K562 (cell line): Measurements from ENCODE around the gene NDUFS3. TPM values are rescaled to one million over a fixed set of nuclear protein-coding genes. Genes with fewer than 3 reads are reported as not detected.

ENCODE experiments used
- ATF7 ChIP-seq: fragments of 450-650 bp; IDR thresholded peaks from 2 replicates; pipeline ENCODE4 v1.7.1; 2014; ENCODE audit warnings: mild to moderate bottlenecking, moderate library complexity
- CAMTA2 ChIP-seq: fragments of 250-450 bp; sonication (Bioruptor Pico); conservative IDR thresholded peaks from 2 replicates; pipeline ENCODE4 v1.5.1; 2022
- CEBPG ChIP-seq, 3 experiments: fragments of 200-800 bp in 1 of 3; sonication (Bioruptor generic) in 1 of 3; sonication (generic) in 1 of 3; formaldehyde crosslinking in 1 of 3; IDR thresholded peaks in 2 of 3; conservative IDR thresholded peaks in 1 of 3; 2 replicates each; pipeline versions ENCODE4 v1.6.1 to v1.8.0; 2016 to 2022; ENCODE audit warnings: missing compliant biosample characterization in 2 of 3, missing genetic modification characterization in 2 of 3, mild to moderate bottlenecking in 1 of 3, missing genetic modification reagents in 1 of 3
- EP300 ChIP-seq: IDR thresholded peaks from 2 replicates; pipeline ENCODE4 v1.6.1; 2012; ENCODE audit warnings: low read length, improper control_type of control experiment
- FOXJ3 ChIP-seq: sonication (generic); formaldehyde crosslinking; IDR thresholded peaks from 2 replicates; pipeline ENCODE4 v1.4.0; 2020; ENCODE audit warnings: mild to moderate bottlenecking, missing genetic modification reagents
- GATA2 ChIP-seq: sonication (generic); formaldehyde crosslinking; IDR thresholded peaks from 2 replicates; pipeline ENCODE4 v1.4.0; 2020; ENCODE audit warnings: mild to moderate bottlenecking, missing genetic modification reagents
- HNRNPLL ChIP-seq: fragments of 200-400 bp; formaldehyde crosslinking; IDR thresholded peaks from 2 replicates; pipeline ENCODE4 v1.6.1; 2017; ENCODE audit warnings: low read length, low read depth, mild to moderate bottlenecking; ENCODE audit not compliant: poor library complexity, severe bottlenecking
- ILF3 ChIP-seq: fragments of 450-650 bp; IDR thresholded peaks from 2 replicates; pipeline ENCODE4 v1.6.1; 2018; ENCODE audit warnings: antibody characterized with exemption, mild to moderate bottlenecking, moderate library complexity, borderline replicate concordance
- MTA3 ChIP-seq: fragments of 450-650 bp; formaldehyde crosslinking; IDR thresholded peaks from 2 replicates; pipeline ENCODE4 v1.6.1; 2017; ENCODE audit warnings: mild to moderate bottlenecking, borderline replicate concordance
- PHB ChIP-seq: fragments of 250-450 bp; sonication (Bioruptor Pico); IDR thresholded peaks from 2 replicates; pipeline ENCODE4 v1.5.0; 2021
- PTTG1 ChIP-seq: fragments of 450-650 bp; IDR thresholded peaks from 2 replicates; pipeline ENCODE4 v1.6.1; 2016; ENCODE audit warnings: low read depth, mild to moderate bottlenecking, missing genetic modification characterization, missing compliant biosample characterization
- PYGO2 ChIP-seq: fragments of 450-650 bp; IDR thresholded peaks from 2 replicates; pipeline ENCODE4 v1.6.1; 2016; ENCODE audit warnings: mild to moderate bottlenecking, missing genetic modification characterization, moderate library complexity, missing compliant biosample characterization
- TEAD1 ChIP-seq, 2 experiments: fragments of 450-650 bp in 1 of 2; sonication (generic) in 1 of 2; formaldehyde crosslinking; IDR thresholded peaks; 2 replicates each; pipeline versions ENCODE4 v1.4.0 to v1.8.0; 2020 to 2022; ENCODE audit warnings: mild to moderate bottlenecking in 2 of 2, missing genetic modification reagents in 1 of 2
- ZBTB17 ChIP-seq: fragments of 450-650 bp; formaldehyde crosslinking; IDR thresholded peaks from 2 replicates; pipeline ENCODE4 v1.4.0; 2020; ENCODE audit warnings: mild to moderate bottlenecking
- ZKSCAN1 ChIP-seq: fragments of 150-350 bp; IDR thresholded peaks from 2 replicates; pipeline ENCODE4 v1.6.1; 2016; ENCODE audit warnings: low read depth, low read length
- ZNF174 ChIP-seq: fragments of 250-450 bp; sonication (Bioruptor Pico); IDR thresholded peaks from 2 replicates; pipeline ENCODE4 v1.4.0; 2020; ENCODE audit warnings: mild to moderate bottlenecking
- ZNF212 ChIP-seq: fragments of 450-650 bp; formaldehyde crosslinking; IDR thresholded peaks from 2 replicates; pipeline ENCODE4 v1.4.0; 2020; ENCODE audit warnings: mild to moderate bottlenecking
- ZNF217 ChIP-seq: sonication (generic); formaldehyde crosslinking; IDR thresholded peaks from 2 replicates; pipeline ENCODE4 v1.8.0; 2022; ENCODE audit warnings: mild to moderate bottlenecking, missing genetic modification reagents
- ZNF24 ChIP-seq: fragments of 450-650 bp; IDR thresholded peaks from 2 replicates; pipeline ENCODE4 v1.6.1; 2016
- ZNF584 ChIP-seq: fragments of 200-800 bp; sonication (Bioruptor generic); IDR thresholded peaks from 2 replicates; pipeline ENCODE4 v1.6.1; 2016; ENCODE audit warnings: low read depth, mild to moderate bottlenecking, missing genetic modification characterization, missing compliant biosample characterization
- ZNF592 ChIP-seq: fragments of 450-650 bp; IDR thresholded peaks from 2 replicates; pipeline ENCODE4 v1.6.1; 2017; ENCODE audit warnings: antibody characterized with exemption, mild to moderate bottlenecking
- polyA plus RNA-seq, 8 experiments: library from polyadenylated mRNA; depleted of rRNA in 4 of 8; stranded (reverse) in 5 of 8; unstranded in 3 of 8; fragments of >200 nt; fragmentation: Nextera tagmentation in 2 of 8; fragmentation: Illumina TruSeq in 1 of 8; extraction: Ambion mirVana in 2 of 8; extraction: Trizol in 1 of 8; gene quantifications; 2 replicates each; pipeline versions ENCODE4 v1.2.1 to v1.2.3, GENCODE V29; 2011 to 2014; ENCODE audit warnings: inconsistent platforms in 1 of 8, missing spikeins in 1 of 8
- total RNA-seq, 7 experiments: library from RNA; depleted of rRNA in 6 of 7; stranded (reverse); fragments of >200 nt in 6 of 7; fragmentation: Illumina TruSeq in 2 of 7; extraction: Trizol in 2 of 7; gene quantifications; 2 replicates each; pipeline versions ENCODE4 v1.2.1 to v1.2.3, GENCODE V29; 2011 to 2021; ENCODE audit warnings: low replicate concordance in 1 of 7
- TF ChIP-seq, protein P1 (sequence below): sonication (generic); formaldehyde crosslinking; IDR thresholded peaks from 2 replicates; pipeline ENCODE4 v1.4.0; 2020; ENCODE audit warnings: mild to moderate bottlenecking, missing genetic modification reagents

NDUFS3 gene
- total and polyA plus RNA-seq, 9 of the 15 experiments (the other 6 are each of a cell fraction or from before 2014, with no cell fraction given), result 38.7 to 341 (median 194) TPM

DNA sequence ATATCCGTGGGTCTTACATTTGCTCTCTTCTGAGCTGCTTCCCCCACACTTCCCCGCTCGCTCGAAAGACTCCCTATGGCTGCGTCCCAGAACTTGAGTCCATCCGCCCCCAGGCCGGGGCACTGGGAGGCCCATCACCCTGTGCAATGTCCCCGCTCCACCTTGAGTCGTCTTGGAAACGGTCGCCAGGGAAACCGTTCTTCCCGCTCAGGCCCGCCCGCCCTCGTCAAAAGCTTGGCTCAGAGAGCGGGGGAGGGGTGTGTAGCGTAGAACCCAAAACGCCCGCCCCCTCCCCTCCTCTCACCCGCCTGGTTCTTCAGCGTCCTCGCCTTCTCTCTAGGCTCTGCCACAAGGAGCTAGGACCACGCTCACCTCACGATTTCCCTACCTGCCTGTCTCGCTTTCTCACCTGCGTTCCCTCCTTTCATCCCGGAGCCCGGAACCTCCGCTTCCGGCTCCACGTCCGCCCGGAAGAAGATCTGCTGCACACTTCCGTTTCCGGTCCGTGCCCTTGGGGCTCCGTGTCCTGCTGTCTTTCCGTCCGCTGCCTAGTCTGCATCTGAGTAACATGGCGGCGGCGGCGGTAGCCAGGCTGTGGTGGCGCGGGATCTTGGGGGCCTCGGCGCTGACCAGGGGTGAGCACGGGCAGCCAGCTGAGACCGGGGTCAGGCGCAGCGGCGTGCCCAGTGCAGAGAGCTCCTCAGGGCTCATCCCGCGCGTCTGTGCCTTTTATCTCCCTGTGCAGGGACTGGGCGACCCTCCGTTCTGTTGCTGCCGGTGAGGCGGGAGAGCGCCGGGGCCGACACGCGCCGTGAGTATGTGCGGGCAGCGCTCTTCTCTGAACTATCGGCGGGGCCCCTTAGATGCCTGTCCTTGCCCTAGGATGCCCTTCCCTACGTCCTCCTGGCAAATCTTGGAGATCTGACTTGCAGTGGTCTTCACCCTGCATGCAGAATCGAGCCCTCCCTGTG is at the start of gene NDUFS3, which contains the start of gene KBTBD4 (continued):
- TF ChIP-seq PTTG1 (no peak), CAMTA2 (no peak), ILF3 (no peak; the same call in 1 of the 2 replicates), PHB (CRISPR knock-in tag) (no peak), ZNF174 (no peak), CEBPG (CRISPR knock-in tag; IDR thresholded peaks at IDR 0.05) (no peak), CEBPG (tag; conservative IDR thresholded peaks at IDR 0.05 in 1 of 2, IDR thresholded peaks at IDR 0.05 in 1 of 2) (no peak), HNRNPLL (peak; percentile 60), MTA3 (peak; percentile 94), ZKSCAN1 (peak; percentile 81; the same call in 1 of the 2 replicates), ZNF217 (CRISPR knock-in tag) (no peak), ZNF212 (CRISPR knock-in tag) (no peak), ATF7 (peak; percentile 88), ZBTB17 (0 out of 2 replicates have a peak, but pooled peaks have one; percentile 34), PYGO2 (tag) (no peak), TEAD1 (CRISPR knock-in tag; IDR thresholded peaks at IDR 0.05) (no peak), ZNF24 (peak; percentile 66; the same call in 1 of the 2 replicates), EP300 (peak; percentile 53), ZNF584 (no peak), ZNF592 (no peak), GATA2 (CRISPR knock-in tag) (0 out of 2 replicates have a peak, but pooled peaks have one; percentile 28), FOXJ3 (CRISPR knock-in tag) (no peak)
- TF ChIP-seq, protein P1, sequence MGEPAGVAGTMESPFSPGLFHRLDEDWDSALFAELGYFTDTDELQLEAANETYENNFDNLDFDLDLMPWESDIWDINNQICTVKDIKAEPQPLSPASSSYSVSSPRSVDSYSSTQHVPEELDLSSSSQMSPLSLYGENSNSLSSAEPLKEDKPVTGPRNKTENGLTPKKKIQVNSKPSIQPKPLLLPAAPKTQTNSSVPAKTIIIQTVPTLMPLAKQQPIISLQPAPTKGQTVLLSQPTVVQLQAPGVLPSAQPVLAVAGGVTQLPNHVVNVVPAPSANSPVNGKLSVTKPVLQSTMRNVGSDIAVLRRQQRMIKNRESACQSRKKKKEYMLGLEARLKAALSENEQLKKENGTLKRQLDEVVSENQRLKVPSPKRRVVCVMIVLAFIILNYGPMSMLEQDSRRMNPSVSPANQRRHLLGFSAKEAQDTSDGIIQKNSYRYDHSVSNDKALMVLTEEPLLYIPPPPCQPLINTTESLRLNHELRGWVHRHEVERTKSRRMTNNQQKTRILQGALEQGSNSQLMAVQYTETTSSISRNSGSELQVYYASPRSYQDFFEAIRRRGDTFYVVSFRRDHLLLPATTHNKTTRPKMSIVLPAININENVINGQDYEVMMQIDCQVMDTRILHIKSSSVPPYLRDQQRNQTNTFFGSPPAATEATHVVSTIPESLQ (CRISPR knock-in tag), result no peak; the same call in 1 of the 2 replicates
